SK-N-SH (cell line): ENCODE measurements around the gene AK6. TPM values are rescaled to one million over a fixed set of nuclear protein-coding genes. Genes with fewer than 3 reads are reported as not detected.

Experiments used
- CTCF ChIA-PET: fragments of 300-600, 350-600 bp; formaldehyde crosslinking; extraction: SDS; loops from one replicate; lab custom pipeline; 2021; lab: Yijun Ruan, JAX
- POLR2A ChIA-PET: fragments of 350-600 bp; sonication (Branson Sonifier 250); formaldehyde crosslinking; extraction: SDS; loops from one replicate; lab custom pipeline; 2020; ENCODE audit warnings: antibody characterized with exemption, inconsistent platforms; lab: Yijun Ruan, JAX
- DNase-seq: peaks from one replicate; pipeline ENCODE4 v3.0.0; 2012
- H2AFZ ChIP-seq: fragments of 200-600 bp; sonication (generic); 2 replicates; pipeline ENCODE4 v1.8.1; 2016; ENCODE audit warnings: antibody characterized with exemption, mild to moderate bottlenecking, low read depth
- H3F3A ChIP-seq: fragments of 200-600 bp; sonication (generic); replicated peaks from 2 replicates; pipeline ENCODE3; 2016; ENCODE audit warnings: antibody characterized with exemption, mild to moderate bottlenecking; ENCODE audit not compliant: insufficient read depth
- H3K27ac ChIP-seq, 2 experiments: fragments of 200-500 bp in 1 of 2; fragments of 200-600 bp in 1 of 2; sonication (Bioruptor generic) in 1 of 2; sonication (generic), shearing (Covaris generic) in 1 of 2; 2 replicates each; pipeline versions ENCODE4 v1.5.1 to v1.6.1; 2014 to 2016; ENCODE audit warnings: low read depth in 2 of 2, inconsistent platforms in 1 of 2, low read length in 1 of 2, mild to moderate bottlenecking in 1 of 2, mixed read lengths in 1 of 2
- H3K27me3 ChIP-seq: fragments of 200-600 bp; sonication (generic), shearing (Covaris generic); 2 replicates; pipeline ENCODE4 v1.6.1; 2016; ENCODE audit warnings: mixed run types; ENCODE audit not compliant: insufficient read depth
- H3K36me3 ChIP-seq, 2 experiments: fragments of 200-500 bp in 1 of 2; fragments of 200-600 bp in 1 of 2; sonication (Bioruptor generic) in 1 of 2; sonication (generic) in 1 of 2; replicated peaks in 1 of 2; 2 replicates each; pipeline versions ENCODE3 to v1.5.1; 2014 to 2016; ENCODE audit warnings: low read length in 1 of 2, mild to moderate bottlenecking in 1 of 2; ENCODE audit not compliant: insufficient read depth in 2 of 2, control insufficient read depth in 1 of 2
- H3K4me1 ChIP-seq, 2 experiments: fragments of 200-500 bp in 1 of 2; fragments of 200-600 bp in 1 of 2; sonication (Bioruptor generic) in 1 of 2; sonication (generic), shearing (Covaris generic) in 1 of 2; 2 replicates each; pipeline versions ENCODE4 v1.5.1 to v1.6.1; 2014 to 2016; ENCODE audit warnings: low read depth in 1 of 2, low read length in 1 of 2, mixed run types in 1 of 2; ENCODE audit not compliant: insufficient read depth in 2 of 2, control insufficient read depth in 1 of 2
- H3K4me2 ChIP-seq: fragments of 200-600 bp; sonication (generic), shearing (Covaris generic); 2 replicates; pipeline ENCODE4 v1.6.1; 2017; ENCODE audit warnings: mixed run types
- H3K4me3 ChIP-seq, 2 experiments: fragments of 200-500 bp in 1 of 2; fragments of 200-600 bp in 1 of 2; sonication (Bioruptor generic) in 1 of 2; sonication (generic), shearing (Covaris generic) in 1 of 2; 2 replicates each; pipeline versions ENCODE4 v1.5.1 to v1.8.1; 2014 to 2016; ENCODE audit warnings: low read depth in 2 of 2, inconsistent platforms in 1 of 2, low read length in 1 of 2, mild to moderate bottlenecking in 1 of 2, mixed read lengths in 1 of 2, moderate library complexity in 1 of 2
- H3K79me2 ChIP-seq: fragments of 200-600 bp; sonication (generic); 2 replicates; pipeline ENCODE4 v1.8.1; 2017; ENCODE audit warnings: mild to moderate bottlenecking; ENCODE audit not compliant: insufficient read depth
- H3K9ac ChIP-seq: fragments of 200-600 bp; sonication (generic); 2 replicates; pipeline ENCODE4 v1.6.1; 2017; ENCODE audit warnings: mixed run types
- H3K9me2 ChIP-seq: fragments of 200-600 bp; sonication (generic); 2 replicates; pipeline ENCODE4 v1.6.1; 2017; ENCODE audit warnings: mixed run types
- H3K9me3 ChIP-seq: fragments of 200-600 bp; sonication (generic); 2 replicates; pipeline ENCODE4 v1.6.1; 2017; ENCODE audit warnings: mixed run types, mild to moderate bottlenecking, moderate library complexity
- H4K20me1 ChIP-seq: fragments of 200-600 bp; sonication (generic); 2 replicates; pipeline ENCODE4 v1.6.1; 2017; ENCODE audit warnings: mild to moderate bottlenecking, mixed run types; ENCODE audit not compliant: insufficient read depth
- CTCF ChIP-seq: fragments of 200-600 bp; sonication (generic); IDR thresholded peaks from 2 replicates; pipeline ENCODE4 v1.6.1; 2017; ENCODE audit warnings: antibody characterized with exemption, mild to moderate bottlenecking, moderate library complexity
- FOSL2 ChIP-seq: IDR thresholded peaks from 2 replicates; pipeline ENCODE4 v1.4.0; 2012; ENCODE audit warnings: low read depth, mild to moderate bottlenecking, moderate library complexity, borderline replicate concordance
- FOXJ3 ChIP-seq: sonication (generic); formaldehyde crosslinking; IDR thresholded peaks from 2 replicates; pipeline ENCODE4 v1.5.1; 2020; ENCODE audit warnings: mild to moderate bottlenecking, missing genetic modification reagents
- GATA2 ChIP-seq: sonication (generic); formaldehyde crosslinking; IDR thresholded peaks from 2 replicates; pipeline ENCODE4 v1.5.0; 2020; ENCODE audit warnings: mild to moderate bottlenecking, missing genetic modification reagents
- IRF3 ChIP-seq: fragments of 150-350 bp; IDR thresholded peaks from 2 replicates; pipeline ENCODE4 v1.6.1; 2016; ENCODE audit warnings: mild to moderate bottlenecking, low read depth, low read length
- MAX ChIP-seq: IDR thresholded peaks from 2 replicates; pipeline ENCODE4 v1.4.0; 2012; ENCODE audit warnings: low read depth
- MEF2A ChIP-seq: IDR thresholded peaks from 2 replicates; pipeline ENCODE4 v1.4.0; 2012; ENCODE audit warnings: low read depth, borderline replicate concordance
- NRF1 ChIP-seq: IDR thresholded peaks from 2 replicates; pipeline ENCODE4 v1.6.1; 2012; ENCODE audit warnings: low read depth, mild to moderate bottlenecking, low read length
- PBX3 ChIP-seq: IDR thresholded peaks from 2 replicates; pipeline ENCODE4; 2012
- RCOR1 ChIP-seq: fragments of 150-350 bp; IDR thresholded peaks from 2 replicates; pipeline ENCODE4 v1.6.1; 2017; ENCODE audit warnings: antibody characterized with exemption, low read length
- REST ChIP-seq: IDR thresholded peaks from 2 replicates; pipeline ENCODE4 v1.6.1; 2012; ENCODE audit warnings: mild to moderate bottlenecking, low read depth, low read length, moderate library complexity
- RFX5 ChIP-seq: IDR thresholded peaks from 2 replicates; pipeline ENCODE4 v1.6.1; 2012; ENCODE audit warnings: mild to moderate bottlenecking, improper control_type of control experiment, low read length
- RXRA ChIP-seq: IDR thresholded peaks from 2 replicates; pipeline ENCODE4 v1.4.0; 2012; ENCODE audit warnings: low read depth, mild to moderate bottlenecking, borderline replicate concordance
- TEAD4 ChIP-seq: IDR thresholded peaks from 2 replicates; pipeline ENCODE4 v1.4.0; 2012; ENCODE audit warnings: mild to moderate bottlenecking, borderline replicate concordance; ENCODE audit not compliant: insufficient read depth
- USF1 ChIP-seq: IDR thresholded peaks from 2 replicates; pipeline ENCODE4 v1.4.0; 2012; ENCODE audit warnings: low read depth, borderline replicate concordance
- YY1 ChIP-seq: IDR thresholded peaks from 2 replicates; pipeline ENCODE4 v1.4.0; 2012; ENCODE audit warnings: low read depth, mild to moderate bottlenecking
- ZBTB33 ChIP-seq: IDR thresholded peaks from 2 replicates; pipeline ENCODE4 v1.4.0; 2012; ENCODE audit warnings: low read depth, borderline replicate concordance
- WGBS: methylation state at CpG from one replicate; pipeline ENCODE4 v1.1.6; 2017; ENCODE audit warnings: low lambda C conversion rate; 5-methylcytosine and 5-hydroxymethylcytosine counted together
- polyA plus RNA-seq, 3 experiments: library from polyadenylated mRNA; depleted of rRNA; stranded (reverse); fragments of >200 nt; gene quantifications; 2 replicates each; pipeline ENCODE4 v1.2.3, GENCODE V29; 2012

The AK6 gene
- polyA plus RNA-seq, 1 of the 3 experiments (the other 2 are of a cell fraction), result 12.9 TPM

GRCh38 chr5:69331528-69332445, 37.5 kb downstream of the AK6 start:
- peak overlapping the region; percentile 90 for H2AFZ ChIP-seq
- no peaks in the 10 kb centered on the region for H4K20me1 ChIP-seq
- H3K9ac ChIP-seq, result peak overlapping the region; percentile 42
- no peaks in the 10 kb centered on the region for H3K9me3 ChIP-seq
- peaks cover 6% of the 10 kb centered on the region for H3F3A ChIP-seq
- ChIA-PET CTCF (interaction anchor here (1.2 to 1.4 kb wide), 2 partner anchors 238 to 308 kb away, joined by 7 to 8 read pairs; partner anchors contain the start of gene SLC30A5), POLR2A (interaction anchor here (1.0 to 1.1 kb wide), 2 partner anchors 36 to 42 kb away, joined by 3 to 5 read pairs; no protein-coding TSS in a partner anchor)
- no peaks in the 10 kb centered on the region for H3K9me2 ChIP-seq
- no peaks in the 10 kb centered on the region; the same call in 1 of the 2 replicates for H3K79me2 ChIP-seq
- H3K4me3 ChIP-seq, result peak overlapping the region; percentile 69 to 70
- no peaks in the 10 kb centered on the region for H3K27me3 ChIP-seq
- peak overlapping the region; percentile 85 for H3K4me2 ChIP-seq
- TF ChIP-seq USF1, result no peak
- TF ChIP-seq NRF1, result no peak
- no peak for TF ChIP-seq TEAD4
- no peak for TF ChIP-seq RXRA
- no peak for TF ChIP-seq PBX3
- TF ChIP-seq RCOR1, result no peak
- TF ChIP-seq MEF2A, result no peak
- TF ChIP-seq RFX5, result no peak
- no peak for TF ChIP-seq FOSL2
- TF ChIP-seq GATA2 (CRISPR knock-in tag), result no peak
- TF ChIP-seq ZBTB33, result no peak
- TF ChIP-seq IRF3, result no peak
- no peak for TF ChIP-seq REST
- TF ChIP-seq CTCF, result no peak
- TF ChIP-seq YY1, result no peak
- TF ChIP-seq FOXJ3, result no peak
- no peak for TF ChIP-seq MAX
- H3K36me3 ChIP-seq, result no peaks in the 10 kb centered on the region
- DNase-seq, result no peak
- H3K27ac ChIP-seq, result no peak overlapping the region
- H3K4me1 ChIP-seq, result peaks cover 0 to 4% of the 10 kb centered on the region in 2 experiments; a peak in 1 of 4 replicates
- WGBS, result 76% methylated on average over 11 of the region's 11 CpGs
